Upper lobe of right lung (tissue), 1 donor: Measurements from ENCODE around the gene BOC. TPM values are rescaled to one million over a fixed set of nuclear protein-coding genes. Genes with fewer than 3 reads are reported as not detected.

Source experiments
- ATAC-seq: fragments of 200-7000 bp; cut with Tn5 transposase; one replicate; pipeline ENCODE4 v1.9.1; 2020; ENCODE audit warnings: mild to moderate bottlenecking, moderate library complexity
- DNase-seq: peaks from one replicate; pipeline ENCODE4 v3.0.0-alpha.2; 2020
- H3K27ac ChIP-seq: fragments of 200-600 bp; one replicate; pipeline ENCODE4 v1.8.0; 2022
- H3K27me3 ChIP-seq: fragments of 200-600 bp; one replicate; pipeline ENCODE4 v1.8.0; 2022; ENCODE audit warnings: mild to moderate bottlenecking
- H3K36me3 ChIP-seq: fragments of 200-600 bp; one replicate; pipeline ENCODE4 v1.8.0; 2022
- H3K4me1 ChIP-seq: fragments of 200-600 bp; one replicate; pipeline ENCODE4 v1.8.0; 2022
- H3K4me3 ChIP-seq: fragments of 200-600 bp; one replicate; pipeline ENCODE4 v1.8.0; 2022; ENCODE audit warnings: mild to moderate bottlenecking
- H3K9me3 ChIP-seq: fragments of 200-600 bp; one replicate; pipeline ENCODE4 v1.8.0; 2022
- intact Hi-C: fragments of 100-400 bp; cut with DNase I; formaldehyde crosslinking; loops from one replicate; pipeline ENCODE4 v1.11.0; 2022
- total RNA-seq: library from RNA; stranded (reverse); fragmentation: NEBNext Ultra II Directional; extraction: Animal tissue kit (Norgen Biotek cat#: 25700); gene quantifications from one replicate; pipeline ENCODE4 v1.2.1, GENCODE V29; 2021
- TF ChIP-seq, protein P1 (sequence below): fragments of 200-600 bp; IDR thresholded peaks from one replicate; pipeline ENCODE4 v1.8.0; 2022; ENCODE audit warnings: antibody characterized with exemption
- donor health status: DM: no; HTN: yes; CAD: no; lungs with severe emphysema.

BOC gene
- total RNA-seq, 1 donor from 2014 or later = 6.1 TPM

DNA sequence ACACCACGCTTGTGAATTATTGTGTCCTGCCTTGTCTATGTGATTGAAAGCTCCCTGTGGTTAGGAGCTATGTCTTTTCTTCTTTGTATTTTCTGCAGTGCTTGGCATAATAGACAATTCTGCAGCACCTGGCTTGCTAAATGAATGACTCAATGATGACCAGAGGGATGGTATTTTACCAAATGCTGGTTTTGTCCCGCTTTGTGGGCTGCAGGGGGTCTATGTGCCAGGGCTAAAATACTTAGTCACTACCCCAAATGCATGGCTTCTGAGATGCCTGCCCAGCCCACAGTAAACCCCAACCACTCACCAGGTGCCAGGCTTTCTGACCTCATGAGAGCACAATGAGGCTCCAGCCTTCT, 50.9 kb downstream of the BOC start:
- peaks cover 6% of the 10 kb centered on the region for H3K4me1 ChIP-seq
- no peak for ATAC-seq
- no peaks in the 10 kb centered on the region for H3K9me3 ChIP-seq
- no peak overlapping the region for H3K4me3 ChIP-seq
- no peaks in the 10 kb centered on the region for H3K36me3 ChIP-seq
- H3K27ac ChIP-seq = no peak overlapping the region
- intact Hi-C loops = no loop called here
- H3K27me3 ChIP-seq = no peaks in the 10 kb centered on the region
- TF ChIP-seq, protein P1, sequence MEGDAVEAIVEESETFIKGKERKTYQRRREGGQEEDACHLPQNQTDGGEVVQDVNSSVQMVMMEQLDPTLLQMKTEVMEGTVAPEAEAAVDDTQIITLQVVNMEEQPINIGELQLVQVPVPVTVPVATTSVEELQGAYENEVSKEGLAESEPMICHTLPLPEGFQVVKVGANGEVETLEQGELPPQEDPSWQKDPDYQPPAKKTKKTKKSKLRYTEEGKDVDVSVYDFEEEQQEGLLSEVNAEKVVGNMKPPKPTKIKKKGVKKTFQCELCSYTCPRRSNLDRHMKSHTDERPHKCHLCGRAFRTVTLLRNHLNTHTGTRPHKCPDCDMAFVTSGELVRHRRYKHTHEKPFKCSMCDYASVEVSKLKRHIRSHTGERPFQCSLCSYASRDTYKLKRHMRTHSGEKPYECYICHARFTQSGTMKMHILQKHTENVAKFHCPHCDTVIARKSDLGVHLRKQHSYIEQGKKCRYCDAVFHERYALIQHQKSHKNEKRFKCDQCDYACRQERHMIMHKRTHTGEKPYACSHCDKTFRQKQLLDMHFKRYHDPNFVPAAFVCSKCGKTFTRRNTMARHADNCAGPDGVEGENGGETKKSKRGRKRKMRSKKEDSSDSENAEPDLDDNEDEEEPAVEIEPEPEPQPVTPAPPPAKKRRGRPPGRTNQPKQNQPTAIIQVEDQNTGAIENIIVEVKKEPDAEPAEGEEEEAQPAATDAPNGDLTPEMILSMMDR = no peak
- DNase-seq = no peak

DNA sequence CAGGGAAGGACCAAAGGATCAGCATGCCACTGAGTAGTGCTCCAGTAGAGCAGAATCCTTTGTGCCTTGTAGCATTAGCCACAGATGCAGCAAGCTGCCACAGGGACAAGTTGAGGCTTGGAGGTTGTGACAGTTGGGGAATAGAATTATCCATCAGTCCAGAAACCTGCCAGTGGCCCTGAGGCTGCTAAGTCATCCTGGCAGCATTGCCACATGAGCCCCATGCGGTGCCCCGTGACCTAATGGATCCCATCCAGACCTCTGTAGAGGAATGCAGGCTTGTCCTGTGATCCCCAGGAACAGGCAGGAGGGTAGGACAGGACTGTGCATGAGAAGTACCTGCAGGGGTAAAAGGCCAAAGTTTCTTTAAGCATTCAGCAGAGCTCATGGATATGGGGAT, 51.7 kb downstream of the BOC start:
- no peak for DNase-seq
- Histone ChIP-seq H3K27ac (no peak overlapping the region), H3K4me1 (peaks cover 6% of the 10 kb centered on the region), H3K4me3 (no peak overlapping the region), H3K9me3 (no peaks in the 10 kb centered on the region), H3K36me3 (no peaks in the 10 kb centered on the region), H3K27me3 (no peaks in the 10 kb centered on the region)
- TF ChIP-seq, protein P1 = no peak
- no peak for ATAC-seq
- intact Hi-C loops = no loop called here

DNA sequence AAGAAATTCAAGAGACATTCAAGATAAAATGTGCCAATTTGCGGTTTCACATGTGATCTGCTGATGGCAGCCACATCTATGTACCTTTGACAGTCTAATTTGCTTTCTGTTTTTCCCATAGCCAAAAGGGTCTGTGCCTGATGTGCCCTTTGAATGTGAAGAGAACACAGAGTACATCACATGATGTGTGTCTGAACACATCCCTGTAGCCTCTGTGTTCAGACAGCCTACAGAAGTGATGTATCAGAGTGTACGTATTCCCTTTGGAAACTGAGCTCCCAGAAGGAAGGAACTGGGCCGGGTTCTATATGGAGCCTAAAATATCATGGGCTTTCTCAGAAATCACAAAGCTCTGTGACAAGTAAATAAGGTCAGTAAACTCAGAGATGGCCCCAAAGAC, 52.4 kb downstream of the BOC start:
- Histone ChIP-seq H3K27me3 (no peaks in the 10 kb centered on the region), H3K4me3 (no peak overlapping the region), H3K36me3 (no peaks in the 10 kb centered on the region), H3K4me1 (peaks cover 6% of the 10 kb centered on the region), H3K9me3 (no peaks in the 10 kb centered on the region), H3K27ac (no peak overlapping the region)
- intact Hi-C loops = no loop called here
- no peak for ATAC-seq
- TF ChIP-seq, protein P1 = no peak
- DNase-seq = no peak

DNA sequence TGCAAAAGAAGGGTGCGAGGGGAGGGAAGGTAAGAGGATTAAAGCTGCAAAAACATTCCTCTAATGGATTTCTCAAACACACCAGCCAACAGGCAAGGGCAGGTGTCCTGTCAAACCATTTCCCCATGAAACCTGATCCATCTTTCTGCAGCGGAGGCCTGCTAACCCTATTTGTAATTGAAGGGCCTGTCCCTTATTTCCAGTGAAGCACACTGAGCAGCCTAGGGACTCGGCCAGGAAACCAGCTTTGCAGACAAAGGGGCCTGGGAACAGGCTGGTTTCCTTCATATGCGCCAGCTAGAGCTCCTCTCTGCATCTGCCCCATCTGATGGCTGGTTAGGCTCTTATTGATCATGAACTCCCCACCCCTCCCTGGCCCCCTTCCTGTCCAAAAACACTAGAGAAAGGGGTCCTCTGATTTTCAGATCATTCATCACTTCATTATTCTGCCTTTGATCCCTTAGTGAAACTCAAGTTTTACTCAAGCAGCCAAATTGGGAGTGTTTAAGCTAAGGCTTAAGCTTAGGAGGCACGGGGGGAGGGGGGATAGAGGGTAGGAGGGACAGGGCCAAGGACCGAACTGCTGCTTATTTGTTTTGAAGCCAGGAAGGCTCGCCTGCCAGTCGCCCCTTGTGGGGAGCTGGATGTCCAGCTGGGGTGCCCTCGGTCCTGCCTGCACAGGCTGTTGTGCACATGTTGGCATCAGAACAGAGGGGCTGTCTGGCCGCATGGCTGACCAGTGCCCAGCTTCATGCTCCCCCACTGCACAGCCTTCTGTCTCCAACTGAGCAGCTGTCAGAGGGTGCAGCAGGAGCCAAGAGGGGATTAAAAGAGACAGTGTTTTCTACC, 53.1 kb downstream of the BOC start:
- H3K27me3 ChIP-seq = no peaks in the 10 kb centered on the region
- DNase-seq (no peak), ATAC-seq (no peak)
- H3K27ac ChIP-seq = no peak overlapping the region
- H3K9me3 ChIP-seq = no peaks in the 10 kb centered on the region
- no peak overlapping the region for H3K4me3 ChIP-seq
- TF ChIP-seq, protein P1 = no peak
- intact Hi-C loops = no loop called here
- peaks cover 6% of the 10 kb centered on the region for H3K4me1 ChIP-seq
- no peaks in the 10 kb centered on the region for H3K36me3 ChIP-seq

DNA sequence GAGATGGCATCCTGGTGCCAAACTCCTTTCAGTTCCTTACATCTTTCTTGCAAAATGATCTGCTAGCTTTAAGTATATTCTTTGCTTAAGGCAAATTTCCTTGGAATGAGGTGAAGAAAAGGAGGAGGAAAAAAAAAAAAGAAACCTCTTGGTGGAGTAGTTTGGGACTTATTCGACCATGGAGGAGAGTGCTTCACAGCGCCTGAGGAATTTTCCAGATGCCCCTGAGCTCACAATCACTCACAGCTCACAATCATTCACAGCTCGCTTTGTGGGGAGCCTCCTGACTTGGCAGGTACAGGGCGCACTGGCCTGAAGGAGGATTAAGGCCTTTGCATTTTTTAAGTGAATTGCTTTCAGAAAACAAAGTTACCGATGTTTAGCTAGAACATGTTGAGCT, 53.9 kb downstream of the BOC start:
- no peaks in the 10 kb centered on the region for H3K9me3 ChIP-seq
- H3K36me3 ChIP-seq = no peaks in the 10 kb centered on the region
- H3K27ac ChIP-seq = no peak overlapping the region
- intact Hi-C loops = no loop called here
- ATAC-seq (no peak), DNase-seq (no peak)
- no peaks in the 10 kb centered on the region for H3K27me3 ChIP-seq
- TF ChIP-seq, protein P1 = no peak
- no peak overlapping the region for H3K4me3 ChIP-seq
- peaks cover 6% of the 10 kb centered on the region for H3K4me1 ChIP-seq
